ENCODE data around the gene TMEM43. TPM values are rescaled to one million over a fixed set of nuclear protein-coding genes. Genes with fewer than 3 reads are reported as not detected.
"Not testable (repeated sequence)": the region's sequence is repeated elsewhere in the genome, so short reads cannot be mapped to it uniquely, and the experiment has no call there.

The TMEM43 gene
- total RNA-seq, 2 experiments from 2014 or later = 18.3 to 19.8 TPM

- CTCF ChIA-PET = interaction anchor here (0.5 to 3.0 kb wide), 2 partner anchors 84 to 217 kb away, joined by 3 to 14 read pairs; no protein-coding TSS in a partner anchor
- intact Hi-C loops (cut with micrococcal nuclease) = loop anchor here (1.0 kb wide), 1 partner anchor 218 kb away; no protein-coding TSS in a partner anchor
- Mint-ChIP-seq H3K36me3 (ENCODE audit: low read depth) (peaks cover 27% of the 10 kb centered on the region), H3K27ac (no peak overlapping the region), H3K27me3 (ENCODE audit: low read depth) (no peaks in the 10 kb centered on the region), H3K4me1 (ENCODE audit: low read depth) (no peaks in the 10 kb centered on the region), H3K9me3 (no peaks in the 10 kb centered on the region), H3K4me3 (no peak overlapping the region)
- DNase-seq = peak; percentile 21
Observed at GRCh38 chr3:14113965-14114635, 10.8 kb upstream of the TMEM43 start.

GRCh38 chr3:14117468-14118399 is 7.1 kb upstream of the TMEM43 start:
- peaks cover 37% of the 10 kb centered on the region for H3K36me3 Mint-ChIP-seq (ENCODE audit: low read depth)
- CTCF ChIA-PET = no interaction called here
- no peak overlapping the region for H3K4me3 Mint-ChIP-seq
- H3K4me1 Mint-ChIP-seq (ENCODE audit: low read depth) = peaks cover 12% of the 10 kb centered on the region
- H3K27ac Mint-ChIP-seq = no peak overlapping the region
- no peak for DNase-seq
- H3K9me3 Mint-ChIP-seq = no peaks in the 10 kb centered on the region
- intact Hi-C loops (cut with micrococcal nuclease) = no loop called here
- H3K27me3 Mint-ChIP-seq (ENCODE audit: low read depth) = no peaks in the 10 kb centered on the region

GRCh38 chr3:14118400-14119381 is 6.2 kb upstream of the TMEM43 start:
- no peak overlapping the region for H3K27ac Mint-ChIP-seq
- H3K4me3 Mint-ChIP-seq = no peak overlapping the region
- H3K27me3 Mint-ChIP-seq (ENCODE audit: low read depth) = no peaks in the 10 kb centered on the region
- H3K4me1 Mint-ChIP-seq (ENCODE audit: low read depth) = peaks cover 20% of the 10 kb centered on the region
- no peak for DNase-seq
- H3K36me3 Mint-ChIP-seq (ENCODE audit: low read depth) = peaks cover 29% of the 10 kb centered on the region
- CTCF ChIA-PET = interaction anchor here (1.0 kb wide), 1 partner anchor 222 kb away, joined by 3 read pairs; no protein-coding TSS in a partner anchor
- intact Hi-C loops (cut with micrococcal nuclease) = no loop called here
- H3K9me3 Mint-ChIP-seq = no peaks in the 10 kb centered on the region

GRCh38 chr3:14119651-14120050 is 5.2 kb upstream of the TMEM43 start:
- Mint-ChIP-seq H3K4me3 (no peak overlapping the region), H3K9me3 (no peaks in the 10 kb centered on the region), H3K27ac (no peak overlapping the region), H3K36me3 (ENCODE audit: low read depth) (peaks cover 28% of the 10 kb centered on the region), H3K4me1 (ENCODE audit: low read depth) (peaks cover 22% of the 10 kb centered on the region), H3K27me3 (ENCODE audit: low read depth) (no peaks in the 10 kb centered on the region)
- intact Hi-C loops (cut with micrococcal nuclease) = loop anchor here (5.0 to 10.0 kb wide), 3 partner anchors 465 to 645 kb away; partner anchors contain the start of gene CCDC174
- no peak for DNase-seq
- CTCF ChIA-PET = interaction anchor here (1.0 kb wide), 1 partner anchor 223 kb away, joined by 3 read pairs; no protein-coding TSS in a partner anchor

GRCh38 chr3:14120111-14120920 is 4.5 kb upstream of the TMEM43 start:
- Mint-ChIP-seq H3K4me1 (ENCODE audit: low read depth) (peaks cover 22% of the 10 kb centered on the region), H3K27ac (no peak overlapping the region), H3K36me3 (ENCODE audit: low read depth) (peaks cover 28% of the 10 kb centered on the region), H3K27me3 (ENCODE audit: low read depth) (no peaks in the 10 kb centered on the region), H3K4me3 (no peak overlapping the region), H3K9me3 (no peaks in the 10 kb centered on the region)
- DNase-seq = no peak
- intact Hi-C loops (cut with micrococcal nuclease) = loop anchor here (5.0 to 10.0 kb wide), 3 partner anchors 466 to 646 kb away; partner anchors contain the start of gene CCDC174
- CTCF ChIA-PET = interaction anchor here (1.0 kb wide), 1 partner anchor 223 kb away, joined by 3 read pairs; no protein-coding TSS in a partner anchor

- H3K27ac Mint-ChIP-seq; H3K4me3 Mint-ChIP-seq; CTCF ChIA-PET; H3K9me3 Mint-ChIP-seq; H3K27me3 Mint-ChIP-seq (ENCODE audit: low read depth); DNase-seq: not testable (repeated sequence)
- peaks cover 26% of the 10 kb centered on the region for H3K4me1 Mint-ChIP-seq (ENCODE audit: low read depth)
- intact Hi-C loops (cut with micrococcal nuclease) = loop anchor here (5.0 to 10.0 kb wide), 3 partner anchors 466 to 646 kb away; partner anchors contain the start of gene CCDC174
- peaks cover 25% of the 10 kb centered on the region for H3K36me3 Mint-ChIP-seq (ENCODE audit: low read depth)
Observed at GRCh38 chr3:14120921-14121448, 3.9 kb upstream of the TMEM43 start.

GRCh38 chr3:14121859-14122258 is 3.0 kb upstream of the TMEM43 start:
- Mint-ChIP-seq H3K4me3 (no peak overlapping the region), H3K36me3 (ENCODE audit: low read depth) (peaks cover 25% of the 10 kb centered on the region), H3K4me1 (ENCODE audit: low read depth) (peaks cover 35% of the 10 kb centered on the region), H3K9me3 (no peaks in the 10 kb centered on the region), H3K27me3 (ENCODE audit: low read depth) (no peaks in the 10 kb centered on the region), H3K27ac (no peak overlapping the region)
- no peak for DNase-seq
- intact Hi-C loops (cut with micrococcal nuclease) = loop anchor here (5.0 to 10.0 kb wide), 3 partner anchors 467 to 647 kb away; partner anchors contain the start of gene CCDC174
- CTCF ChIA-PET = no interaction called here

GRCh38 chr3:14122301-14122700 is 2.6 kb upstream of the TMEM43 start:
- Mint-ChIP-seq H3K27me3 (ENCODE audit: low read depth) (no peaks in the 10 kb centered on the region), H3K36me3 (ENCODE audit: low read depth) (peaks cover 25% of the 10 kb centered on the region), H3K4me1 (ENCODE audit: low read depth) (peaks cover 38% of the 10 kb centered on the region), H3K27ac (no peak overlapping the region), H3K4me3 (peak overlapping the region; percentile 93), H3K9me3 (no peaks in the 10 kb centered on the region)
- DNase-seq = no peak
- CTCF ChIA-PET = no interaction called here
- intact Hi-C loops (cut with micrococcal nuclease) = loop anchor here (5.0 to 10.0 kb wide), 3 partner anchors 468 to 648 kb away; partner anchors contain the start of gene CCDC174

GRCh38 chr3:14123308-14124222 is 1.3 kb upstream of the TMEM43 start:
- H3K27me3 Mint-ChIP-seq (ENCODE audit: low read depth) = no peaks in the 10 kb centered on the region
- no peaks in the 10 kb centered on the region for H3K9me3 Mint-ChIP-seq
- DNase-seq = no peak
- peak overlapping the region; percentile 93 for H3K4me3 Mint-ChIP-seq
- H3K4me1 Mint-ChIP-seq (ENCODE audit: low read depth) = peaks cover 47% of the 10 kb centered on the region
- CTCF ChIA-PET = interaction anchor here (0.6 to 3.5 kb wide), 4 partner anchors 53 to 239 kb away, joined by 3 to 25 read pairs (median 3); no protein-coding TSS in a partner anchor
- intact Hi-C loops (cut with micrococcal nuclease) = loop anchor here (1.0 to 10.0 kb wide), 9 partner anchors 21 to 649 kb away; partner anchors contain the start of genes CCDC174, LSM3, SLC6A6 and XPC
- peaks cover 32% of the 10 kb centered on the region for H3K36me3 Mint-ChIP-seq (ENCODE audit: low read depth)
- peak overlapping the region; percentile 87 for H3K27ac Mint-ChIP-seq

- peak overlapping the region; percentile 87 for H3K27ac Mint-ChIP-seq
- CTCF ChIA-PET = interaction anchor here (1.4 to 3.5 kb wide), 4 partner anchors 13 to 228 kb away, joined by 3 to 25 read pairs (median 4); partner anchors contain the start of genes LSM3 and XPC
- no peaks in the 10 kb centered on the region for H3K9me3 Mint-ChIP-seq
- H3K4me1 Mint-ChIP-seq (ENCODE audit: low read depth) = peaks cover 50% of the 10 kb centered on the region
- peak overlapping the region; percentile 93 for H3K4me3 Mint-ChIP-seq
- H3K36me3 Mint-ChIP-seq (ENCODE audit: low read depth) = peaks cover 37% of the 10 kb centered on the region
- peak; percentile 68 for DNase-seq
- no peaks in the 10 kb centered on the region for H3K27me3 Mint-ChIP-seq (ENCODE audit: low read depth)
- intact Hi-C loops (cut with micrococcal nuclease) = loop anchor here (1.0 to 10.0 kb wide), 9 partner anchors 20 to 649 kb away; partner anchors contain the start of genes CCDC174, LSM3, SLC6A6 and XPC
Observed at GRCh38 chr3:14124223-14124614, 633 bp upstream of the TMEM43 start.
